Endothelial cell of umbilical vein (primary cell): ENCODE data around the gene LAMB1. TPM values are rescaled to one million over a fixed set of nuclear protein-coding genes. Genes with fewer than 3 reads are reported as not detected.

ENCODE experiments used
- BruUV-seq: library from RNA; stranded (reverse); fragments of 400-500 nt; replicated peaks from 2 replicates; lab custom pipeline; 2021; lab: Mats Ljungman, UMichigan
- CTCF ChIA-PET: fragments of 300-600, 350-600 bp; sonication (Branson Sonifier 250); formaldehyde crosslinking; loops from one replicate; lab custom pipeline; 2021; ENCODE audit warnings: antibody characterized with exemption, inconsistent platforms; lab: Charles Lee
- POLR2A ChIA-PET: fragments of 300-600, 350-600 bp; sonication (Branson Sonifier 250); formaldehyde crosslinking; loops from one replicate; lab custom pipeline; 2021; ENCODE audit warnings: antibody characterized with exemption, inconsistent platforms; lab: Charles Lee
- DNase-seq: peaks from one replicate; pipeline ENCODE4 v3.0.0-alpha.2; 2011; ENCODE audit warnings: low read depth, low spot score
- FAIRE-seq: peaks from 2 replicates; lab custom pipeline; 2011; peaks lifted over from hg19 to GRCh38; lab: Jason Lieb, UNC
- H2AFZ ChIP-seq: 2 replicates; pipeline ENCODE4 v1.6.0; 2012; ENCODE audit warnings: low read depth, low read length, control low read depth, inconsistent platforms
- H3K27ac ChIP-seq: 2 replicates; pipeline ENCODE4 v1.5.1; 2011; ENCODE audit warnings: low read depth, mild to moderate bottlenecking, control low read depth, low read length, moderate library complexity; ENCODE audit not compliant: insufficient read depth
- H3K27me3 ChIP-seq, 2 experiments: 2 replicates each; pipeline versions ENCODE4 v1.6.0 to v1.6.1; 2011; ENCODE audit warnings: low read length in 2 of 2, mixed read lengths in 1 of 2; ENCODE audit not compliant: control insufficient read depth in 2 of 2, insufficient read depth in 2 of 2
- H3K36me3 ChIP-seq, 2 experiments: 2 replicates in 1 of 2; 3 replicates in 1 of 2; pipeline ENCODE4 v1.5.1; 2011; ENCODE audit warnings: low read length in 2 of 2, mild to moderate bottlenecking in 1 of 2, moderate library complexity in 1 of 2; ENCODE audit not compliant: control insufficient read depth in 2 of 2, insufficient read depth in 2 of 2; ENCODE audit errors: extremely low read depth in 1 of 2
- H3K4me1 ChIP-seq: 3 replicates; pipeline ENCODE4 v1.5.1; 2011; ENCODE audit warnings: mild to moderate bottlenecking, low read length; ENCODE audit not compliant: control insufficient read depth, insufficient read depth; ENCODE audit errors: extremely low read depth
- H3K4me2 ChIP-seq: 2 replicates; pipeline ENCODE4 v1.6.1; 2011; ENCODE audit warnings: low read length, control low read depth, mixed read lengths; ENCODE audit not compliant: insufficient read depth
- H3K4me3 ChIP-seq, 3 experiments: fragments of 200-600 bp in 1 of 3; sonication (generic), shearing (Covaris generic) in 1 of 3; replicated peaks in 1 of 3; 2 replicates each; pipeline ENCODE4 v1.5.1; 2011 to 2016; ENCODE audit warnings: control low read depth in 3 of 3, low read length in 3 of 3, mild to moderate bottlenecking in 2 of 3, inconsistent platforms in 1 of 3, low read depth in 1 of 3, moderate library complexity in 1 of 3; ENCODE audit not compliant: insufficient read depth in 1 of 3
- H3K79me2 ChIP-seq: 2 replicates; pipeline ENCODE4 v1.6.0; 2012; ENCODE audit warnings: low read length, inconsistent platforms; ENCODE audit not compliant: control insufficient read depth, insufficient read depth
- H3K9ac ChIP-seq: replicated peaks from 2 replicates; pipeline ENCODE3; 2011; ENCODE audit warnings: low read length, control low read depth; ENCODE audit not compliant: insufficient read depth; ENCODE audit errors: extremely low read depth
- H3K9me1 ChIP-seq: replicated peaks from 3 replicates; pipeline ENCODE4 v1.6.0; 2011; ENCODE audit warnings: mild to moderate bottlenecking, low read length; ENCODE audit not compliant: control insufficient read depth, insufficient read depth; ENCODE audit errors: extremely low read depth
- H3K9me3 ChIP-seq: replicated peaks from 2 replicates; pipeline ENCODE4 v1.5.1; 2012; ENCODE audit warnings: low read length, inconsistent platforms; ENCODE audit not compliant: control insufficient read depth, insufficient read depth
- H4K20me1 ChIP-seq: replicated peaks from 2 replicates; pipeline ENCODE3; 2011; ENCODE audit warnings: mild to moderate bottlenecking, low read length; ENCODE audit not compliant: control insufficient read depth, insufficient read depth; ENCODE audit errors: extremely low read depth
- CTCF ChIP-seq, 2 donors: IDR thresholded peaks; 1 replicate in 1 of 2; 2 replicates in 1 of 2; pipeline ENCODE4 v1.5.1; 2011; ENCODE audit warnings: low read length in 2 of 2, mild to moderate bottlenecking in 2 of 2, moderate library complexity in 2 of 2, control low read depth in 1 of 2, inconsistent platforms in 1 of 2, low read depth in 1 of 2; ENCODE audit not compliant: insufficient read depth in 1 of 2; ENCODE audit errors: extremely low read depth in 1 of 2
- EZH2 ChIP-seq: IDR thresholded peaks from 2 replicates; pipeline ENCODE4 v1.6.1; 2012; ENCODE audit warnings: borderline replicate concordance, low read depth, mild to moderate bottlenecking, moderate library complexity, low read length, inconsistent platforms; ENCODE audit not compliant: severe bottlenecking
- FOS ChIP-seq: IDR thresholded peaks from 2 replicates; pipeline ENCODE4 v1.6.1; 2011; ENCODE audit warnings: mild to moderate bottlenecking, low read length, moderate library complexity, borderline replicate concordance; ENCODE audit not compliant: insufficient read depth
- GATA2 ChIP-seq: IDR thresholded peaks from 2 replicates; pipeline ENCODE4 v1.7.0; 2011; ENCODE audit warnings: low read depth, mild to moderate bottlenecking, moderate library complexity, mixed read lengths, low read length; ENCODE audit not compliant: insufficient read length, insufficient read depth
- JUN ChIP-seq: IDR thresholded peaks from 2 replicates; pipeline ENCODE4 v1.6.1; 2011; ENCODE audit warnings: borderline replicate concordance, low read depth; ENCODE audit not compliant: insufficient read length, insufficient read depth
- MAX ChIP-seq: IDR thresholded peaks from 2 replicates; pipeline ENCODE4 v1.6.1; 2011; ENCODE audit not compliant: insufficient read depth, insufficient read length
- MYC ChIP-seq: IDR thresholded peaks from one replicate; pipeline ENCODE4 v1.6.1; 2011; ENCODE audit warnings: mild to moderate bottlenecking, low read depth, low read length
- POLR2A ChIP-seq: IDR thresholded peaks from 2 replicates; pipeline ENCODE4 v1.6.1; 2012; ENCODE audit warnings: low read depth, mild to moderate bottlenecking, control low read depth, low read length
- POLR2AphosphoS5 ChIP-seq: IDR thresholded peaks from 2 replicates; pipeline ENCODE4 v1.6.1; 2012; ENCODE audit warnings: low read depth, mild to moderate bottlenecking, control low read depth, low read length, moderate library complexity; ENCODE audit not compliant: insufficient read depth
- dilution Hi-C: fragments of 300-500 bp; cut with MboI; formaldehyde crosslinking; loops from one replicate; pipeline ENCODE4 v1.15.0; 2019; ENCODE audit warnings: low sequenced_read_pairs; ENCODE audit not compliant: extremely low pct_ligation_motif_present
- intact Hi-C: fragments of 100-400 bp; cut with micrococcal nuclease; formaldehyde crosslinking; loops from one replicate; pipeline ENCODE4 v1.10.0; 2022
- polyA plus RNA-seq, 4 experiments: library from polyadenylated mRNA; depleted of rRNA in 3 of 4; stranded (reverse) in 3 of 4; unstranded in 1 of 4; fragments of >200 nt; gene quantifications; 2 replicates each; pipeline versions ENCODE4 v1.2.1 to v1.2.3, GENCODE V29; 2011 to 2012; ENCODE audit warnings: missing spikeins in 1 of 4
- total RNA-seq: library from RNA; stranded (reverse); gene quantifications from 2 replicates; pipeline ENCODE4 v1.2.3, GENCODE V29; 2021

The LAMB1 gene
- total and polyA plus RNA-seq, 2 donors (not counting 3 experiments of a cell fraction or from before 2014, with no cell fraction given): 588 to 703 TPM

DNA sequence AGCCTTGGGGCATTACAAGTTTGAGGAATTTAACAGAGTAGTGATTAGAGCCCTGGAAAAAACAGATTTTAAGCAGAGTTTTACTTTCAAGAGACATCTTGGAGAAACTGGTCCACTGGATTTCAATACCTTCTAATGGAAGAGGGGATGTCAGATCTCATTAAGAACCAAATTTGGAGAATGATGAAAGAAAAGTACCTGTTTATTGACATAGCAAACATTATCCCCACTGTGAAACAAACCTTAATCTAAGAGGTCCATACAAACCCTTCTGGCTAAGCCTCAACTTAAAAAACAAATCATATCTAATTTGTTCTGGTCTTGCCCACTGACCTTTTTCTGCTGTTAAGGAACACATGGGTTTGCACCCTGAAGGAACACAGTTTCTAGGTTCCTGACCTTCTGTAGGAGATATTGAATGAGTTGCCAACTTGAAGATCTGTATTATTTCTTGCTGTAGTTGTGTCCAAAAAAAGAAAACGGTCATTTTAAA, 53.5 kb downstream of the LAMB1 start:
- peak overlapping the region; percentile 70 for H3K4me2 ChIP-seq
- H2AFZ ChIP-seq: no peak overlapping the region
- no peak for DNase-seq
- peak overlapping the region; percentile 89 for H3K27ac ChIP-seq
- H3K79me2 ChIP-seq: peaks cover 33% of the 10 kb centered on the region
- H3K4me3 ChIP-seq: no peak overlapping the region
- FAIRE-seq: no peak
- H3K36me3 ChIP-seq: peaks cover 36 to 67% of the 10 kb centered on the region in 2 experiments
- no peak for TF ChIP-seq POLR2A
- TF ChIP-seq CTCF (IDR thresholded peaks at IDR 0.05; ENCODE audit: extremely low read depth in 1 of 2, insufficient read depth in 1 of 2, low read depth in 1 of 2, low read length in 2 of 2): no peak
- TF ChIP-seq JUN: no peak
- no peak for TF ChIP-seq MYC
- TF ChIP-seq FOS: no peak
- TF ChIP-seq POLR2AphosphoS5: no peak
- no peak for TF ChIP-seq MAX
- no peak for TF ChIP-seq EZH2
- no peak for TF ChIP-seq GATA2
- dilution Hi-C loops: no loop called here
- no peaks in the 10 kb centered on the region for H4K20me1 ChIP-seq
- TSS peak; percentile 3 for BruUV-seq
- intact Hi-C loops: loop anchor here (1.0 to 2.0 kb wide), 3 partner anchors 20 to 65 kb away; no protein-coding TSS in a partner anchor
- no peaks in the 10 kb centered on the region for H3K27me3 ChIP-seq
- CTCF ChIA-PET: interaction anchor here (0.6 to 1.3 kb wide), 8 partner anchors 9 to 197 kb away, joined by 3 to 4 read pairs (median 3); no protein-coding TSS in a partner anchor
- POLR2A ChIA-PET: interaction anchor here (0.7 kb wide), 2 partner anchors 46 to 354 kb away, joined by 3 read pairs; no protein-coding TSS in a partner anchor
- H3K9me3 ChIP-seq: no peaks in the 10 kb centered on the region
- H3K4me1 ChIP-seq: peaks cover 94% of the 10 kb centered on the region
- no peaks in the 10 kb centered on the region for H3K9me1 ChIP-seq
- H3K9ac ChIP-seq: peak overlapping the region; percentile 64
